HG02870 (cell line): ENCODE measurements around the gene CT45A5.
"Not testable (repeated sequence)": the region's sequence is repeated elsewhere in the genome, so short reads cannot be mapped to it uniquely, and the experiment has no call there.

Experiments used
- ATAC-seq: cut with Tn5 transposase; IDR thresholded peaks from one replicate; pipeline ENCODE4 v1.9.1; 2021; ENCODE audit warnings: mild to moderate bottlenecking, moderate library complexity; ENCODE audit not compliant: unreplicated experiment

The CT45A5 gene

DNA sequence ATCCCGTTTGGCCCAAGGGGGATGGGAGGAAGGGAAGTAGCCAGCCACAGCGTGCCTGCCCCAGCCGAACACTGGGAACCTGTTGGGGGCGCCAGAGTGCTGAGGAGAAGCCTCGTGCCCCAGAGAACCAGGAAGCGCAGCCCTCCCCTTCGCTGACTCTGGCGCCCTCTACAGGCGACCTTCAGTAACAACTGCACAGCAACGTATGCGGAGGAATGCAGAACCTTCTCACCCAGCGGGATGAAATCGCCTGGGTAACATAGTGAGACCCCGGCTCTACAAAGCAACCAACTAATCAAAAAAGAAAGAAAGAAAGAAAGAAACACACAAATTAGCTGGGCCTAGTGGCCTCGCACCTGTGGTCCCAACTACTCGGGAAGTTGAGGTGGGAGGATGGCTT lies at the start of gene CT45A5:
CT45A5 (minus strand) TSS at position 101 of the 400 bp plus-strand sequence. CDS start 3,774 bp downstream, outside the sequence.
- ATAC-seq, result not testable (repeated sequence)

DNA sequence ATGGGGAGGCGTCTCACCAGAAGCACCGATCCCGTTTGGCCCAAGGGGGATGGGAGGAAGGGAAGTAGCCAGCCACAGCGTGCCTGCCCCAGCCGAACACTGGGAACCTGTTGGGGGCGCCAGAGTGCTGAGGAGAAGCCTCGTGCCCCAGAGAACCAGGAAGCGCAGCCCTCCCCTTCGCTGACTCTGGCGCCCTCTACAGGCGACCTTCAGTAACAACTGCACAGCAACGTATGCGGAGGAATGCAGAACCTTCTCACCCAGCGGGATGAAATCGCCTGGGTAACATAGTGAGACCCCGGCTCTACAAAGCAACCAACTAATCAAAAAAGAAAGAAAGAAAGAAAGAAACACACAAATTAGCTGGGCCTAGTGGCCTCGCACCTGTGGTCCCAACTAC lies 34.6 kb upstream of the CT45A5 start, which contains the start of gene CT45A2:
CT45A2 (minus strand) TSS at position 101 of the 400 bp plus-strand sequence. CDS start 3,747 bp downstream, outside the sequence.
- ATAC-seq, result not testable (repeated sequence)

GRCh38 chrX:135802687-135803086 lies 17.4 kb upstream of the CT45A5 start, which contains the start of gene CT45A6:
Gene CT45A6, minus strand, starts transcription at chrX:135802787. Its CDS starts 3,794 bp downstream, at chrX:135798993.
- ATAC-seq, result not testable (repeated sequence)

GRCh38 chrX:135768091-135768490 lies 17.2 kb downstream of the CT45A5 start, which contains the start of gene CT45A3:
Gene CT45A3, minus strand, starts transcription at chrX:135768191. Its CDS starts 3,747 bp downstream, at chrX:135764444.
- not testable (repeated sequence) for ATAC-seq

GRCh38 chrX:135744739-135745138 lies 40.6 kb downstream of the CT45A5 start:
- not testable (repeated sequence) for ATAC-seq

GRCh38 chrX:135741192-135741715 lies 44.0 kb downstream of the CT45A5 start:
- ATAC-seq, result no peak

DNA sequence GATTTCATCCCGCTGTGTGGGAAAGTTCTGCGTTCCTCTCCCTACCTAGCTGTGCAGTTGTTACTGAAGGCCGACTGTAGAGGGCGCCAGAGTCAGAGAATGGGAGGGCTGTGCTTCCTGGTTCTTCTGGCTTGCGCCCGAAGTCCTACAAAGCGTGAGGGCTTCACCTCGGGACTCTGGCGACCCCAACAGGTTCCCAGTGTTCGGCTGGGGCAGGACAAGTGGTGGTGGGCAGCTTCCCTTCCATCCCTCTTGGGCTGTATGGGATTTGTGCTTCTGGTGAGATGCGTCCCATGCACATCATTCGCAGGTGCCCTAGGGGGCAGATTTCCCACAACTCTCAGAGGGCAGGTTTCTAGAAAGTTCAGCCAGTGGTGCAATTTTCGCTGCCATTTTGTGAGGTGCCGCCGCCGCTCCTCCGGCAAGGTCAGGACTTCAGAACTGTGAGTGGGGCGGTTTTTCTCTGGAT lies 44.6 kb downstream of the CT45A5 start:
- no peak for ATAC-seq

GRCh38 chrX:135737366-135738071 lies 47.8 kb downstream of the CT45A5 start:
- ATAC-seq, result peak; percentile 47

GRCh38 chrX:135734666-135735065 lies 50.6 kb downstream of the CT45A5 start:
- not testable (repeated sequence) for ATAC-seq
